ENCODE data around the gene SLC44A4.
"Not testable (repeated sequence)": the region's sequence is repeated elsewhere in the genome, so short reads cannot be mapped to it uniquely, and the experiment has no call there.

SLC44A4 gene

DNA sequence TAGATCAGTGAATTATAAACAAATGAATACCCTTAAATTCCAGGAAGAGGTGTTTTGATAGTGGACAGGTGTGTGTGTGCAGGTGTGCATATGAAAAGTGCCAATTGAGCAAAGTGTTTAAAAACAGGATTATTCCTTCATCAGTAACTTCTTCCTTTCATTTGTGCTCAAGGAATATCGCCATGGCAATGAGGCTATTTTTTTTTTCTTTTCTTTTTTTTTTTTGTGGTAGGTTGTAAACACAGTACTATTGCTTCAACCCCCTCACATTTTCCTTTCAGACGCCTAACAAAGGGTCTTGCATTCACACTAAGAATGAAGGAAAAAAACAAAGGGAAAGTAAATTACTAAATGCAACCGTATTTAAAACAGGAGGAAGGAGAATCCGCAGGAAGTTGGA lies 53.2 kb downstream of the SLC44A4 start:
- no peak for DNase-seq

DNA sequence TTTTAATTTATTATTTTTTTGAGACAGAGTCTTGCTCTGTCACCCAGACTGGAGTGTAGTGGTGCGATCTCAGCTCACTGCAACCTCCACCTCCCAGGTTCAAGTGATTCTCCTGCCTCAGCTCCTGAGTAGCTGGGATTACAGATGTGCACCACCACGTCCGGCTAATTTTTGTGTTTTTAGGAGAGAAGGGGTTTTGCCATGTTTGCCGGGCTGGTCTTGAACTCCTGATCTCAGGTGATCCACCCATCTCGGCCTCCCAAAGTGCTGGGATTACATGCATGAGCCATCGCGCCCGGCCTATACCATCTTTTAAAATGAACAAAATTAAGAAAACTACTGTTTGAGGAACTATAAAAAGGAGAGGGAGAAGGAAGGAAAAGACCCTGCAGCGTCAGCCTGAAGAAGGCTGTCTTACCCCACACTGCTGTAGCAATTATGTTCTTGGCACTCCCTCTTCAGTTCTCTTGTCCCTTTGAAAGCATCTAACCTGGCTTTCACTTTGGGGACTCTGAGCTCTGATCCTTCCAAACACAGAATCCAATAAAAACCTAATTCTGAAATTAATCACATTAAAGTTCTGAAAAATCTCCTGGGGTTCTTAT lies 55.1 kb downstream of the SLC44A4 start:
- not testable (repeated sequence) for DNase-seq

DNA sequence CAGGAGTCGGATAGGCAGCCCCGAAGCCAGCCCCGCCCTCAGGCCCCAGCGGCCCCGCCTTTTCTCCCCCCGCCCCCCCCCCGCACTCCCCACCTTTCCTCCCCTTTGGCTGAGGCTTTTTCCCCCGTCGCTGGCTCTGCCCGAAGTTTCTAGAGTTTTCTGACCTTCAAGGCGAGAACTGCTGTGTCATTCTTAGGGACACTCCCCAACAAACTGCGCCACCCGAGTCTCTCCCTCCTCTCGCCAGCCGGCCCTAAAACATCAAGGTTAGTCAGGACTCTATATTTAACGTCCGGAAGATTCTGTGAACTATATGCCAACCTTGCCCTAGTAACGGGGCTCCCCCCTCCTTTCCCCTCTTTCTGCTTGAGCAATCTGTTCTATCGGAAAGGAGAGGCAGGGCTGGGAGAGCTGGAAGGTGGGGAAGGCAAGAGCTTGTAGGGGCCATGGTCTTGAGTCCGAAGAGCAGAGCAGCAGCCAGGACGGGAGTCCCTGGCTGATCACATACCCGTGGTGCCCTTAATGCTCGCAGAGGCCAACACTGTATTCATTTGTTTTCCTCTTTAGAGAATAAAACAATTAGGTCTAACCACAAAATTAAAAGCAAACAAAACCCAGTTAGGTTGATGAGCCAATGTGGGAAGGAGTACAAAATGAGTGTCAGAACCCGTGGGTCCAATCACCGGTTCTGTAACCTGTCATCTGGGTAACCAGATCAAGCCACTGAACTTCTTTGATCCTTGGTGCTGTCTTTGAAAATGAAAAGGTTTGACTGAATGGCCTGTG lies 56.6 kb downstream of the SLC44A4 start:
- DNase-seq: peak; percentile 66

DNA sequence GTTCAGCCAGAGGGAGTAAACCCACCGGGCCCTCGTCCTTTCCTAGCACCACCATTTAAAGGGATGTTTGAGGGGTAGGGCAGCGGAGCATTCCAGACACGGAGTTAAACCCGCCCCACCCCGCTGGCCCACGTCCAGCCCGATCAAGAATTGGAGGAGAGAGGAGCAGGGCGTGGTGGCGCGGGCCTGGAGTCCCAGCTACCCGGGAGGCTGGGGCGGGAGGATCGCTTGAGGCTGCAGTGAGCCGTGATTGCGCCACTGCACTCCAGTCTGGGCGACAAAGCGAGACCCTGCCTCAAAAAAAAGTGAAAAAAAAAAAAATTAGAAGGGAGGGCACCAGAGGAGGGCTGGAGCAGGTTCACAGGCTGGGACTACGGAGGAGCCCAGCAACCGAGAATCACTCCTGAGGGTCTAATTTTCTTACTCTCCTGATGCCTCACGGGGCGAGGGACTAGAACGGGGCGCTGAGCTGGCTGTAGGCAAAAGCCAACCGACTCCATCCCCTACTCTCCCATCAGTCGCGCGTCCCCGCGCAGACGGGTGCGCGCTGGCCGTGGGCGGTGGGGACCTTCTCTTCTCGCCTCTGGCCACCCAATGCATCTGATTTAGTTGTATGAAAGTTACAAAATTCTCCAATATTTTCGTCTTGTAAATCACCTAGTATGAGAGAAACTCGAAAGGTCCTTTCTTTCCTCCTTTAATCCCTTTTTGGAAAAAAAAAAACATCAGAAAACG lies 57.3 kb downstream of the SLC44A4 start:
- peak; percentile 87 for DNase-seq

DNA sequence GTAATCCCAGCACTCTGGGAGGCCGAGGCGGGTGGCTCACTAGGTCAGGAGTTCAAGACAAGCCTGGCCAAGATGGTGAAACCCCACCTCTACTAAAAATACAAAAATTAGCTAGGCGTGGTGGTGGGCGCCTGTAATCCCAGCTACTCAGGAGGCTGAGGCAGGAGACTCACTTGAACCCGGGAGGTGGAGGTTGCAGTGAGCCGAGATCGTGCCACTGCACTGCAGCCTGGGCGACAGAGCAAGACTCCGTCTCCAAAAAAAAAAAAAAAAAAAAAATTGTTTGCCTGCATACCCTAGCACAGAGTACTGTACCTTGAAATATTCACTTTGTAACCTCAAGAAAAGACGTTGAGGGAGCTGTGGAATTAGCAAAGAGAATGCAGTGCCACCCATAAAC lies 58.4 kb downstream of the SLC44A4 start:
- DNase-seq: not testable (repeated sequence)

DNA sequence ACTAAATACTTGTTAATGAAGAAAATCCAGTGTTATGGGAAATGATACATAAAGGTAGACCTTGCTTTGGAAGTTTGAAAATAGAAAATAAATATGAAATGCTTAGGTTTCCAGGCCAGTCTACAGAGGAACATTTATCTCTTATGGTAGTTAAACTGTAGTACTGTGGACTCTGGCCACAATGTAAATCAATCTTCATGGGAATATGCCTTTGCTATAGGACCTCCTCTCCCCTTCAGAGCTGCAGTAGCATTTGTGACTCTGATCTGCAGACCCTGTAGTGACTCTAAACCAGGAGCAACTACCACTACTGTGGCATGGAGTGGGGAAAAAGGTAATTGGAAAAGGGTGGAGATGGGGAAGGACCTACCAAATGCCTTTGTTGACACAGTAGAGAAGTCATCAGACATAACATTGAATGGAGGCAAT lies 58.9 kb downstream of the SLC44A4 start:
- no peak for DNase-seq

DNA sequence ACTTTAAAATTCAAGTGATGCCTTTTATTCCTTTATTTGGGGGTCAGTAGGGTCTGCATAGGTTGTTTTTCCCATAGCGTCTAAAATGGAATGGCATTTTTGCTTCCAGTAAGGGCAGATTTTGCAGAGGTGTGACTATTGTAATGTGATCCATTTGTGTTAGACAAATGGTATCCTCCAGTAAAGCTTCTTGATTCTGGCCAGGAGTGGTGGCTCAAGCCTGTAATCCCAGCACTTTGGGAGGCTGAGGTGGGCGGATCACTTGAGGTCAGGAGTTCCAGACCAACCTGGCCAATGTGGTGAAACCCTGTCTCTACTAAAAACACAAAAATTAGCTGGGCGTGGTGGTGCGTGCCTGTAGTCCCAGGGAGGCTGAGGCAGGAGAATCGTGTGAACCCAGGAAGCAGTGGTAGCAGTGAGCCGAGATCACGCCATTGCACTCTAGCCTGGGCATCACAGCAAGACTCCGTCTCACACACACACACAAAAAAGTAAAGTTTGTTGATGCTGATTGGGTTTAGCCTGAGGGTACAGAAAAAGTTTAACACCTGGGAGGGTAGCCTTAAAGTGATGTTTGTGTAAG lies 60.8 kb downstream of the SLC44A4 start:
- not testable (repeated sequence) for DNase-seq

DNA sequence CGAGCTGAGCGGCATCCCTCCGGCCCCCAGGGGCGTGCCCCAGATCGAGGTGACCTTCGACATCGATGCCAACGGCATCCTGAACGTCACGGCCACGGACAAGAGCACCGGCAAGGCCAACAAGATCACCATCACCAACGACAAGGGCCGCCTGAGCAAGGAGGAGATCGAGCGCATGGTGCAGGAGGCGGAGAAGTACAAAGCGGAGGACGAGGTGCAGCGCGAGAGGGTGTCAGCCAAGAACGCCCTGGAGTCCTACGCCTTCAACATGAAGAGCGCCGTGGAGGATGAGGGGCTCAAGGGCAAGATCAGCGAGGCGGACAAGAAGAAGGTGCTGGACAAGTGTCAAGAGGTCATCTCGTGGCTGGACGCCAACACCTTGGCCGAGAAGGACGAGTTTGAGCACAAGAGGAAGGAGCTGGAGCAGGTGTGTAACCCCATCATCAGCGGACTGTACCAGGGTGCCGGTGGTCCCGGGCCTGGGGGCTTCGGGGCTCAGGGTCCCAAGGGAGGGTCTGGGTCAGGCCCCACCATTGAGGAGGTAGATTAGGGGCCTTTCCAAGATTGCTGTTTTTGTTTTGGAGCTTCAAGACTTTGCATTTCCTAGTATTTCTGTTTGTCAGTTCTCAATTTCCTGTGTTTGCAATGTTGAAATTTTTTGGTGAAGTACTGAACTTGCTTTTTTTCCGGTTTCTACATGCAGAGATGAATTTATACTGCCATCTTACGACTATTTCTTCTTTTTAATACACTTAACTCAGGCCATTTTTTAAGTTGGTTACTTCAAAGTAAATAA lies 61.5 kb downstream of the SLC44A4 start:
- DNase-seq: not testable (repeated sequence)

DNA sequence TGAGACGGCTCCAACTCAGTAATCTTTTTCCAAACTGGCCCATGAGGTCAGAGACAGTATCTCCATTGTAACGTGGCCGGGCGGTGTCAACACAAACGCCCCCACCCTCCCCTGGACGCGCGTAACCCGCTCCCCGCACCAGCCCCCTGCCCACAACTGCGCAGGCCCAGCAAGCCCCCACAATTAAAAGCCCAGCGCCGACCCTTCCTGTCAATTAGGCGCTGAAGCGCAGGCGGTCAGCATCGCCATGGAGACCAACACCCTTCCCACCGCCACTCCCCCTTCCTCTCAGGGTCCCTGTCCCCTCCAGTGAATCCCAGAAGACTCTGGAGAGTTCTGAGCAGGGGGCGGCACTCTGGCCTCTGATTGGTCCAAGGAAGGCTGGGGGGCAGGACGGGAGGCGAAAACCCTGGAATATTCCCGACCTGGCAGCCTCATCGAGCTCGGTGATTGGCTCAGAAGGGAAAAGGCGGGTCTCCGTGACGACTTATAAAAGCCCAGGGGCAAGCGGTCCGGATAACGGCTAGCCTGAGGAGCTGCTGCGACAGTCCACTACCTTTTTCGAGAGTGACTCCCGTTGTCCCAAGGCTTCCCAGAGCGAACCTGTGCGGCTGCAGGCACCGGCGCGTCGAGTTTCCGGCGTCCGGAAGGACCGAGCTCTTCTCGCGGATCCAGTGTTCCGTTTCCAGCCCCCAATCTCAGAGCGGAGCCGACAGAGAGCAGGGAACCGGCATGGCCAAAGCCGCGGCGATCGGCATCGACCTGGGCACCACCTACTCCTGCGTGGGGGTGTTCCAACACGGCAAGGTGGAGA lies 63.6 kb downstream of the SLC44A4 start, which contains the start of the genes HSPA1A and HSPA1L:
TSS of gene HSPA1A (plus strand) at position 519 of the 814 bp plus-strand sequence. CDS start at position 733, 214 bp downstream.
TSS of gene HSPA1L (minus strand) at position 259 of the 814 bp plus-strand sequence. CDS start 3,311 bp downstream, outside the sequence.
- peak; percentile 70 for DNase-seq

DNA sequence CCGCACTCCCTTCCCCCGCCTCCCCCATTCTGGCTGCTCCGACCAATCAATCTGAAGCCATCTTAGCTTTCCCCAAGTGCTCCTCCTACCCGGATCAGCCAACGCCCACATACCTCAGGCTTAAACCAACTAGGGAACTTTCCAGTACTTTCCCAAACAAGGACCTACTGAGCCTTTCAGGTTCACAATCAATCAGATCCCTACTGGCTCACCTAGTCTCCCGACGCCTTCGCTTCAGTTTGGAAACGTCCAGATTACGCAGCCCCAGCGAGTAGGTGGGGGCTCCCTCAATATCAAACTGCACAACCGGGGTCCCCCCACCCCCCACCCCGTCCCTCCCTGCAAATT lies 64.1 kb downstream of the SLC44A4 start:
- DNase-seq: peak; percentile 76

DNA sequence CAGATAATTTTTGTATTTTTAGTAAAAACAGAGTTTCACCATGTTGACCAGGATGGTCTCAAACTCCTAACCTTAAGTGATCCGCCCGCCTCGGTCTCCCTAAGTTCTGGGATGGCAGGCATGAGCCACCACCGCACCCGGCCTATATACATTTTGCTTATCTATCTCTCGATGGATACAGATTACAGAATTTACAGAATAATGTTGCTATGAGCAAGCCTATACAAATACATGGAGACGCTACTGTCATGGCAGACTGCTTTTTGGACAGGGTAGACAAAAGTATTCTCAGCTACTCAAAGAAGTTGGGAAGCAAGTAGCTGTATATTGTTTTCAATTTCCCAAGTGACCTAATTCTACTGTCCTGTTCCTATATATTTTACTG lies 65.3 kb downstream of the SLC44A4 start:
- DNase-seq: no peak
